ENCODE results near the gene CEP131.
"Not testable (repeated sequence)": the region's sequence is repeated elsewhere in the genome, so short reads cannot be mapped to it uniquely, and the experiment has no call there.

Gene CEP131

GRCh38 chr17:81238490-81238814 is 15.7 kb upstream of the CEP131 start:
- no peak for DNase-seq

- DNase-seq = no peak
Measured at GRCh38 chr17:81237591-81238489, 15.1 kb upstream of the CEP131 start.

- DNase-seq = no peak
Measured at GRCh38 chr17:81236784-81237183, 14.0 kb upstream of the CEP131 start.

- no peak for DNase-seq
Measured at GRCh38 chr17:81235822-81236740, 13.3 kb upstream of the CEP131 start.

GRCh38 chr17:81234940-81235821 is 12.4 kb upstream of the CEP131 start:
- no peak for DNase-seq

- DNase-seq = no peak
Measured at GRCh38 chr17:81234506-81234855, 11.7 kb upstream of the CEP131 start.

GRCh38 chr17:81233811-81234505 is 11.2 kb upstream of the CEP131 start:
- no peak for DNase-seq

GRCh38 chr17:81233316-81233715 is 10.6 kb upstream of the CEP131 start:
- no peak for DNase-seq

- no peak for DNase-seq
Measured at GRCh38 chr17:81232616-81233241, 10.0 kb upstream of the CEP131 start.

GRCh38 chr17:81231766-81232581 is 9.2 kb upstream of the CEP131 start:
- no peak for DNase-seq

- no peak for DNase-seq
Measured at GRCh38 chr17:81231121-81231645, 8.4 kb upstream of the CEP131 start.

- no peak for DNase-seq
Measured at GRCh38 chr17:81230043-81230820, 7.5 kb upstream of the CEP131 start.

GRCh38 chr17:81229666-81229920 is 6.8 kb upstream of the CEP131 start:
- DNase-seq = no peak

- DNase-seq = no peak
Measured at GRCh38 chr17:81228834-81229665, 6.3 kb upstream of the CEP131 start.

- DNase-seq = no peak
Measured at GRCh38 chr17:81228420-81228819, 5.7 kb upstream of the CEP131 start.

- DNase-seq = not testable (repeated sequence)
Measured at GRCh38 chr17:81227630-81228029, 4.9 kb upstream of the CEP131 start.

- DNase-seq = peak; percentile 10
Measured at GRCh38 chr17:81223762-81224130, 981 bp upstream of the CEP131 start.

GRCh38 chr17:81222620-81222905 is 202 bp downstream of the CEP131 start:
- no peak for DNase-seq

- no peak for DNase-seq
Measured at GRCh38 chr17:81221842-81222619, 734 bp downstream of the CEP131 start.

Measured in NCI-H1417 treated with DMSO at 0.1 percent for 48 hours (cell line).